RWPE2 (cell line): ENCODE measurements around the gene CASQ2.

Experiments used
- ATAC-seq: fragments of 200-7000 bp; cut with Tn5 transposase; 3 replicates; pipeline ENCODE4 v1.9.1; 2021; ENCODE audit warnings: low read depth
- DNase-seq: peaks from one replicate; pipeline ENCODE4 v3.0.0-alpha.2; 2020; ENCODE audit warnings: low spot score
- H3K27ac ChIP-seq: fragments of 450-650 bp; 2 replicates; pipeline ENCODE4 v1.5.1; 2017; ENCODE audit warnings: mild to moderate bottlenecking; ENCODE audit not compliant: poor library complexity, severe bottlenecking
- H3K27me3 ChIP-seq: fragments of 250-450 bp; sonication (Bioruptor Pico); 2 replicates; pipeline ENCODE4 v1.5.1; 2021; ENCODE audit warnings: mild to moderate bottlenecking, moderate library complexity; ENCODE audit not compliant: insufficient read depth, poor library complexity, severe bottlenecking
- H3K36me3 ChIP-seq: fragments of 250-450 bp; sonication (Bioruptor Pico); 2 replicates; pipeline ENCODE4 v1.5.1; 2020; ENCODE audit warnings: low read depth, mild to moderate bottlenecking, moderate library complexity
- H3K4me1 ChIP-seq: fragments of 250-450 bp; sonication (Bioruptor Pico); 2 replicates; pipeline ENCODE4 v1.5.1; 2021; ENCODE audit warnings: mild to moderate bottlenecking, moderate library complexity; ENCODE audit not compliant: insufficient read depth, poor library complexity, severe bottlenecking
- H3K4me3 ChIP-seq: fragments of 250-450 bp; sonication (Bioruptor Pico); 2 replicates; pipeline ENCODE4 v1.5.1; 2021; ENCODE audit warnings: mild to moderate bottlenecking, moderate library complexity; ENCODE audit not compliant: severe bottlenecking
- H3K9me3 ChIP-seq: fragments of 250-450 bp; sonication (Bioruptor Pico); 2 replicates; pipeline ENCODE4 v1.5.1; 2021; ENCODE audit warnings: mild to moderate bottlenecking, moderate library complexity; ENCODE audit not compliant: severe bottlenecking
- CTCF ChIP-seq: fragments of 450-650 bp; IDR thresholded peaks from one replicate; pipeline ENCODE4 v1.5.1; 2017; ENCODE audit warnings: mild to moderate bottlenecking, moderate library complexity; ENCODE audit not compliant: poor library complexity, severe bottlenecking

Gene CASQ2

DNA sequence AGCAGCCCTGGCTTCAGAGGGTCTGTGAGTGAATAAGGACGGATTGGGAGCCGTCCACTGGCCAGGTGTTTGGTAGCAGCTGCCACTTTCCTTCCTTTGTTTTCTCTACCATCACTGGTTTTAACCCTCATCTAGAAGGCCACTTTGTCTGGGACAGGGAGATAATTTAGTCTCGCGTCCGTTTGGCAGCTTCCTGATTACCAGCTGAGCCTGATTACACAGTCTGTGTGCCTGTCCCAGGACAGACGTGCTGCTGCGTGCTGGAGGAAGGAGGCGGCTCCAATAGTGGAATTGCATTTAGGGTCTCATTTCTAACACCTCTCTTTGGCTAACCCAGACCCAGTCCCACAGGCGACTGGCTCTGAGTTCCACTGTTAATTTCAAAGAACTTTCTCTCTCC lies 24.6 kb upstream of the CASQ2 start:
- Histone ChIP-seq H3K36me3 (no peaks in the 10 kb centered on the region), H3K27ac (no peak overlapping the region), H3K27me3 (no peaks in the 10 kb centered on the region), H3K4me1 (peaks cover 28% of the 10 kb centered on the region), H3K9me3 (no peaks in the 10 kb centered on the region), H3K4me3 (no peak overlapping the region)
- DNase-seq (no peak), ATAC-seq (no peak)
- TF ChIP-seq CTCF = no peak

DNA sequence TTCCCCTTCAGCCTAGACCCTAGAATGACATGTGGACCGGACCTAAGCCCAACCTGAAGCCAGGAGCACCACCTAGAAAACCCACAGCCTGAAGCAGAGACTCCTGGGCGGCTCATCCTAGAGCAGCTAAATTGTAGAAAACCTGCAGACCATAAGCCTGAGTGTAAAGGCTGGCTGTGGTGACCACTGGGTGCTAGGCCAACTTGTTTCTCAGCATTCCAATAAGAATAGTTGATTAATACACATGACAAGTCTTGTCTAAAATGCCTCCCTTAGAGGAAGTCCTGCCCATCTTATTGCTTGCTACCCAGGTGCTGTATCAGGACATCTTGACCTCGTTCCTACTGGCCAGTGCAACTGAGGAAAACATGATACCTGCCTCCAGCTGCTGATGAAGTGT lies 23.3 kb upstream of the CASQ2 start:
- no peaks in the 10 kb centered on the region for H3K36me3 ChIP-seq
- peak overlapping the region; percentile 53 for H3K27ac ChIP-seq
- no peaks in the 10 kb centered on the region for H3K27me3 ChIP-seq
- DNase-seq (no peak), ATAC-seq (peak; percentile 51; the same call in 2 of the 3 replicates)
- peaks cover 3% of the 10 kb centered on the region for H3K9me3 ChIP-seq
- no peak for TF ChIP-seq CTCF
- H3K4me1 ChIP-seq = peaks cover 28% of the 10 kb centered on the region
- H3K4me3 ChIP-seq = no peak overlapping the region

DNA sequence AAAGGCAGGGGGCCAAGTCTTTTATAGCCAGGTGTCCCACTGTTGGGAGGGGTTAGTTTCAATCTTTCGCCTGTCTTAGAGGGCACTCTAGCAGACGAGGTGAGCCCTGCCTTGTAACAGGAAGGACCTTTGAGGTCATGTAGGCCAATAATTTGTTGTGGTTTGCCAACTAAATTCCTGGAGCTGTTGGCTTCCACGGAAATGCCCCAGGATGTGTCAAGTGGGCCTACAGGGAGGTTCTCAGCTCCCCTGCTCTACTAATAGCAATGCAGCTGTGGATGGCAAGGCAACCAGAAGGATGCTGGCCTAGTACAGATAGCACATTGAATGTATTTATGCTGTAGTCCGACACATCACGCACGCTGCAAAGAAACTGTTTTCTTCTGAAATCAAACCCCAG lies 22.3 kb upstream of the CASQ2 start:
- H3K9me3 ChIP-seq = peaks cover 5% of the 10 kb centered on the region
- no peaks in the 10 kb centered on the region for H3K36me3 ChIP-seq
- no peaks in the 10 kb centered on the region for H3K27me3 ChIP-seq
- H3K4me3 ChIP-seq = no peak overlapping the region
- DNase-seq = no peak
- H3K4me1 ChIP-seq = peaks cover 28% of the 10 kb centered on the region
- no peak for TF ChIP-seq CTCF
- ATAC-seq = peak; percentile 21; the same call in 1 of the 3 replicates
- peak overlapping the region; percentile 53 for H3K27ac ChIP-seq

- H3K36me3 ChIP-seq = no peaks in the 10 kb centered on the region
- H3K27me3 ChIP-seq = no peaks in the 10 kb centered on the region
- peaks cover 30% of the 10 kb centered on the region for H3K4me1 ChIP-seq
- no peak for TF ChIP-seq CTCF
- no peak overlapping the region for H3K4me3 ChIP-seq
- peak overlapping the region; percentile 53 for H3K27ac ChIP-seq
- ATAC-seq (no peak), DNase-seq (no peak)
- H3K9me3 ChIP-seq = peaks cover 5% of the 10 kb centered on the region
Measured at GRCh38 chr1:115790356-115790755, 21.8 kb upstream of the CASQ2 start.

DNA sequence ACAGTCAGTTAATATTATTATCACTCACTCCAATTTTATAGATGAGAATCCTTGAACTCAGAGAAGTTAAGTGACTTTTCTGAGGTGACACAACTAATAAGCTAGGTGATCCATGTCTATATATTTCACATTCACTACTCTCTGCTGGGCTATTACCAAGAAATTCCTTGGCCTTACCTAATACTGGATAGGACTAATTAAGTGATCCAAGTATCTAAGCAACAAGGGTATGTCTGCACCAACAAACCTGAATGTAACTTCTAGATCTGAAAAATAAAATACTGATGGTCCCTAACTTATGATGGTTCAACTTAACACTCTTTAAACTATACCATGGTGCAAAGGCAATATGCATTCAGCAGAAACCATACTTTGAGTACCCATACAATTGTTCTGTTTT lies 14.8 kb upstream of the CASQ2 start:
- H3K4me3 ChIP-seq = no peak overlapping the region
- peak overlapping the region; percentile 99 for H3K27ac ChIP-seq
- DNase-seq (no peak), ATAC-seq (peak; percentile 26)
- H3K9me3 ChIP-seq = peaks cover 5% of the 10 kb centered on the region
- TF ChIP-seq CTCF = no peak
- H3K4me1 ChIP-seq = peaks cover 42% of the 10 kb centered on the region
- no peaks in the 10 kb centered on the region for H3K36me3 ChIP-seq
- H3K27me3 ChIP-seq = no peaks in the 10 kb centered on the region
